GM23338 (cell line): ENCODE results near the gene UBA1.

Source experiments
- CREB1 ChIP-seq: fragments of 250-450 bp; sonication (Bioruptor Pico); IDR thresholded peaks from 2 replicates; pipeline ENCODE4 v1.5.0; 2020; ENCODE audit warnings: low read depth, mild to moderate bottlenecking, moderate library complexity
- CTCF ChIP-seq, 2 experiments: fragments of 200-600 bp in 1 of 2; sonication (generic) in 1 of 2; conservative IDR thresholded peaks; 2 replicates each; pipeline versions ENCODE4 v1.5.1 to v1.6.1; 2016 to 2017; ENCODE audit warnings: antibody characterized with exemption in 2 of 2, low read depth in 2 of 2, mild to moderate bottlenecking in 2 of 2, moderate library complexity in 1 of 2
- EZH2 ChIP-seq: fragments of 200-600 bp; sonication (generic); IDR thresholded peaks from one replicate; pipeline ENCODE4 v1.8.0; 2017; ENCODE audit warnings: antibody characterized with exemption, mild to moderate bottlenecking, low read depth; ENCODE audit not compliant: unreplicated experiment
- EZH2phosphoT487 ChIP-seq: fragments of 200-600 bp; sonication (generic); IDR thresholded peaks from one replicate; pipeline ENCODE4 v1.8.1; 2018; ENCODE audit warnings: antibody characterized with exemption; ENCODE audit not compliant: unreplicated experiment
- NANOG ChIP-seq: IDR thresholded peaks from 2 replicates; pipeline ENCODE4 v1.6.1; 2016; ENCODE audit warnings: antibody characterized with exemption, borderline replicate concordance
- POLR2AphosphoS5 ChIP-seq: IDR thresholded peaks from 2 replicates; pipeline ENCODE4 v1.6.1; 2016; ENCODE audit warnings: antibody characterized with exemption, low read depth
- ZNF331 ChIP-seq: fragments of 250-450 bp; sonication (Bioruptor Pico); IDR thresholded peaks from 2 replicates; pipeline ENCODE4 v1.5.0; 2020; ENCODE audit warnings: low read depth, mild to moderate bottlenecking, moderate library complexity
- TF ChIP-seq, protein P1 (sequence below): IDR thresholded peaks from one replicate; pipeline ENCODE4 v1.6.1; 2018; ENCODE audit warnings: antibody characterized with exemption; ENCODE audit not compliant: unreplicated experiment

DNA sequence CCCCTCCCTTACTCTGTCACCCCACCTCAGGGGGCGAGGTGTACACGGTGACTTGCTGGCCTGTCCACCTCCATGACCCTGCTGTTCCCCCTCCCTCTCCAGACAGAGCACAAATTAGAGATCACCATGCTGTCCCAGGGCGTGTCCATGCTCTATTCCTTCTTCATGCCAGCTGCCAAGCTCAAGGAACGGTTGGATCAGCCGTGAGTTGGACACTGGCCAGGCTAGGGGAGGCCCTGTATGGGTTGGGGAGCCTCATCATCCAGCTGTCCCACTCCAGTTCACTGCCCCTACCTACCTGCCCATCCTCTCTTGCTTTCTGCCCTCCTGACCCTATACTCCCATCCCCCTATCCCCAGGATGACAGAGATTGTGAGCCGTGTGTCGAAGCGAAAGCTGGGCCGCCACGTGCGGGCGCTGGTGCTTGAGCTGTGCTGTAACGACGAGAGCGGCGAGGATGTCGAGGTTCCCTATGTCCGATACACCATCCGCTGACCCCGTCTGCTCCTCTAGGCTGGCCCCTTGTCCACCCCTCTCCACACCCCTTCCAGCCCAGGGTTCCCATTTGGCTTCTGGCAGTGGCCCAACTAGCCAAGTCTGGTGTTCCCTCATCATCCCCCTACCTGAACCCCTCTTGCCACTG is 20.9 kb downstream of the UBA1 start:
- TF ChIP-seq CTCF (conservative IDR thresholded peaks at IDR 0.05; ENCODE audit: low read depth in 2 of 2) (no peak), EZH2phosphoT487 (no peak), POLR2AphosphoS5 (no peak; the same call in 1 of the 2 replicates), CREB1 (CRISPR knock-in tag) (no peak), EZH2 (no peak), NANOG (no peak), ZNF331 (CRISPR knock-in tag) (no peak)
- TF ChIP-seq, protein P1, sequence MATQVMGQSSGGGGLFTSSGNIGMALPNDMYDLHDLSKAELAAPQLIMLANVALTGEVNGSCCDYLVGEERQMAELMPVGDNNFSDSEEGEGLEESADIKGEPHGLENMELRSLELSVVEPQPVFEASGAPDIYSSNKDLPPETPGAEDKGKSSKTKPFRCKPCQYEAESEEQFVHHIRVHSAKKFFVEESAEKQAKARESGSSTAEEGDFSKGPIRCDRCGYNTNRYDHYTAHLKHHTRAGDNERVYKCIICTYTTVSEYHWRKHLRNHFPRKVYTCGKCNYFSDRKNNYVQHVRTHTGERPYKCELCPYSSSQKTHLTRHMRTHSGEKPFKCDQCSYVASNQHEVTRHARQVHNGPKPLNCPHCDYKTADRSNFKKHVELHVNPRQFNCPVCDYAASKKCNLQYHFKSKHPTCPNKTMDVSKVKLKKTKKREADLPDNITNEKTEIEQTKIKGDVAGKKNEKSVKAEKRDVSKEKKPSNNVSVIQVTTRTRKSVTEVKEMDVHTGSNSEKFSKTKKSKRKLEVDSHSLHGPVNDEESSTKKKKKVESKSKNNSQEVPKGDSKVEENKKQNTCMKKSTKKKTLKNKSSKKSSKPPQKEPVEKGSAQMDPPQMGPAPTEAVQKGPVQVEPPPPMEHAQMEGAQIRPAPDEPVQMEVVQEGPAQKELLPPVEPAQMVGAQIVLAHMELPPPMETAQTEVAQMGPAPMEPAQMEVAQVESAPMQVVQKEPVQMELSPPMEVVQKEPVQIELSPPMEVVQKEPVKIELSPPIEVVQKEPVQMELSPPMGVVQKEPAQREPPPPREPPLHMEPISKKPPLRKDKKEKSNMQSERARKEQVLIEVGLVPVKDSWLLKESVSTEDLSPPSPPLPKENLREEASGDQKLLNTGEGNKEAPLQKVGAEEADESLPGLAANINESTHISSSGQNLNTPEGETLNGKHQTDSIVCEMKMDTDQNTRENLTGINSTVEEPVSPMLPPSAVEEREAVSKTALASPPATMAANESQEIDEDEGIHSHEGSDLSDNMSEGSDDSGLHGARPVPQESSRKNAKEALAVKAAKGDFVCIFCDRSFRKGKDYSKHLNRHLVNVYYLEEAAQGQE: no peak
